Measurements from ENCODE around the gene ARID2.

Gene ARID2

GRCh38 chr12:45762185-45763110, 32.9 kb downstream of the ARID2 start:
- no peak overlapping the region for H3K9ac ChIP-seq
- H3K27ac ChIP-seq = no peak overlapping the region
- H2AFZ ChIP-seq (ENCODE audit: low read depth) = no peak overlapping the region
- no peak; the same call in none of the 2 replicates for TF ChIP-seq CTCF (conservative IDR thresholded peaks at IDR 0.05; ENCODE audit: low read depth, low read length)
- peaks cover 15% of the 10 kb centered on the region for H4K20me1 ChIP-seq (ENCODE audit: insufficient read depth)
- no peak overlapping the region for H3K4me3 ChIP-seq (IDR thresholded peaks at IDR 0.05; ENCODE audit: insufficient read depth, low read depth, low read length)
- peaks cover 16% of the 10 kb centered on the region for H3K4me1 ChIP-seq (ENCODE audit: low read depth, poor library complexity, severe bottlenecking)
- no peaks in the 10 kb centered on the region; the same call in 1 of the 2 replicates for H3K36me3 ChIP-seq (ENCODE audit: insufficient read depth)
- no peaks in the 10 kb centered on the region for H3K27me3 ChIP-seq (ENCODE audit: insufficient read depth, low read depth)
- H3K79me2 ChIP-seq (ENCODE audit: insufficient read depth, low read depth) = peaks cover 86% of the 10 kb centered on the region
- no peak overlapping the region for H3K4me2 ChIP-seq

- TF ChIP-seq CTCF (conservative IDR thresholded peaks at IDR 0.05; ENCODE audit: low read depth, low read length) = no peak
- H3K27ac ChIP-seq = no peak overlapping the region
- no peak overlapping the region for H3K4me3 ChIP-seq (IDR thresholded peaks at IDR 0.05; ENCODE audit: insufficient read depth, low read depth, low read length)
- H3K36me3 ChIP-seq (ENCODE audit: insufficient read depth) = no peaks in the 10 kb centered on the region; the same call in 1 of the 2 replicates
- H3K79me2 ChIP-seq (ENCODE audit: insufficient read depth, low read depth) = peaks cover 93% of the 10 kb centered on the region
- peaks cover 16% of the 10 kb centered on the region for H3K4me1 ChIP-seq (ENCODE audit: low read depth, poor library complexity, severe bottlenecking)
- H3K9ac ChIP-seq = no peak overlapping the region
- H2AFZ ChIP-seq (ENCODE audit: low read depth) = no peak overlapping the region
- peaks cover 15% of the 10 kb centered on the region for H4K20me1 ChIP-seq (ENCODE audit: insufficient read depth)
- no peaks in the 10 kb centered on the region for H3K27me3 ChIP-seq (ENCODE audit: insufficient read depth, low read depth)
- H3K4me2 ChIP-seq = no peak overlapping the region
Measured at GRCh38 chr12:45763381-45763780, 33.9 kb downstream of the ARID2 start.

- H3K4me3 ChIP-seq (IDR thresholded peaks at IDR 0.05; ENCODE audit: insufficient read depth, low read depth, low read length) = no peak overlapping the region
- peaks cover 7% of the 10 kb centered on the region for H3K4me1 ChIP-seq (ENCODE audit: low read depth, poor library complexity, severe bottlenecking)
- no peak overlapping the region for H3K9ac ChIP-seq
- TF ChIP-seq CTCF (conservative IDR thresholded peaks at IDR 0.05; ENCODE audit: low read depth, low read length) = no peak
- H3K27ac ChIP-seq = no peak overlapping the region
- no peak overlapping the region for H2AFZ ChIP-seq (ENCODE audit: low read depth)
- H3K79me2 ChIP-seq (ENCODE audit: insufficient read depth, low read depth) = peaks cover 80% of the 10 kb centered on the region
- no peaks in the 10 kb centered on the region for H3K36me3 ChIP-seq (ENCODE audit: insufficient read depth)
- no peak overlapping the region for H3K4me2 ChIP-seq
- no peaks in the 10 kb centered on the region for H3K27me3 ChIP-seq (ENCODE audit: insufficient read depth, low read depth)
- peaks cover 1% of the 10 kb centered on the region; the same call in 1 of the 2 replicates for H4K20me1 ChIP-seq (ENCODE audit: insufficient read depth)
Measured at GRCh38 chr12:45768194-45768593, 38.7 kb downstream of the ARID2 start.

GRCh38 chr12:45773747-45774146, 44.2 kb downstream of the ARID2 start:
- peaks cover 70% of the 10 kb centered on the region for H3K79me2 ChIP-seq (ENCODE audit: insufficient read depth, low read depth)
- H4K20me1 ChIP-seq (ENCODE audit: insufficient read depth) = peaks cover 17% of the 10 kb centered on the region; the same call in 1 of the 2 replicates
- H3K4me1 ChIP-seq (ENCODE audit: low read depth, poor library complexity, severe bottlenecking) = peaks cover 10% of the 10 kb centered on the region
- no peak for TF ChIP-seq CTCF (conservative IDR thresholded peaks at IDR 0.05; ENCODE audit: low read depth, low read length)
- no peaks in the 10 kb centered on the region for H3K27me3 ChIP-seq (ENCODE audit: insufficient read depth, low read depth)
- H3K9ac ChIP-seq = no peak overlapping the region
- H3K27ac ChIP-seq = no peak overlapping the region
- no peak overlapping the region for H2AFZ ChIP-seq (ENCODE audit: low read depth)
- no peaks in the 10 kb centered on the region for H3K36me3 ChIP-seq (ENCODE audit: insufficient read depth)
- no peak overlapping the region for H3K4me2 ChIP-seq
- no peak overlapping the region for H3K4me3 ChIP-seq (IDR thresholded peaks at IDR 0.05; ENCODE audit: insufficient read depth, low read depth, low read length)

All from KMS-11 (cell line).